WTC11 (cell line): ENCODE results near the gene RIN3.

ENCODE experiments used
- ELF4 ChIP-seq: sonication (generic); formaldehyde crosslinking; IDR thresholded peaks from 2 replicates; pipeline ENCODE4 v1.8.1; 2022; ENCODE audit warnings: low read depth, mild to moderate bottlenecking, moderate library complexity, missing genetic modification reagents
- FOXJ3 ChIP-seq: sonication (generic); formaldehyde crosslinking; IDR thresholded peaks from 2 replicates; pipeline ENCODE4 v1.9.0; 2021; ENCODE audit warnings: missing genetic modification reagents, mild to moderate bottlenecking, borderline replicate concordance
- NFYB ChIP-seq: sonication (generic); formaldehyde crosslinking; conservative IDR thresholded peaks from 2 replicates; pipeline ENCODE4 v1.8.0; 2022; ENCODE audit warnings: low read depth, missing genetic modification reagents
- NR3C1 ChIP-seq: sonication (generic); formaldehyde crosslinking; conservative IDR thresholded peaks from 2 replicates; pipeline ENCODE4 v1.8.1; 2023; ENCODE audit warnings: low read depth, mild to moderate bottlenecking, missing genetic modification reagents
- PREB ChIP-seq: sonication (generic); formaldehyde crosslinking; IDR thresholded peaks from 2 replicates; pipeline ENCODE4 v1.8.1; 2022; ENCODE audit warnings: mild to moderate bottlenecking, missing genetic modification reagents, moderate library complexity, borderline replicate concordance
- SMAD4 ChIP-seq: sonication (generic); formaldehyde crosslinking; IDR thresholded peaks from 2 replicates; pipeline ENCODE4 v1.8.0; 2022; ENCODE audit warnings: mild to moderate bottlenecking, missing genetic modification reagents
- USF2 ChIP-seq: sonication (generic); formaldehyde crosslinking; IDR thresholded peaks from 2 replicates; pipeline ENCODE4 v1.8.1; 2023; ENCODE audit warnings: mild to moderate bottlenecking, missing genetic modification reagents, moderate library complexity
- ZNF425 ChIP-seq: fragments of 250-450 bp; sonication (Bioruptor Pico); conservative IDR thresholded peaks from 2 replicates; pipeline ENCODE4 v1.9.0; 2021; ENCODE audit warnings: mild to moderate bottlenecking
- TF ChIP-seq, protein P1 (sequence below): fragments of 200-600 bp; IDR thresholded peaks from 2 replicates; pipeline ENCODE4 v1.8.0; 2022; ENCODE audit warnings: antibody characterized with exemption
- TF ChIP-seq, protein P2 (sequence below): sonication (generic); formaldehyde crosslinking; IDR thresholded peaks from 2 replicates; pipeline ENCODE4 v1.8.0; 2022; ENCODE audit warnings: mild to moderate bottlenecking, missing genetic modification reagents
- TF ChIP-seq, protein P3 (sequence below): sonication (generic); formaldehyde crosslinking; IDR thresholded peaks from 2 replicates; pipeline ENCODE4 v1.8.1; 2022; ENCODE audit warnings: low read depth, missing genetic modification reagents, borderline replicate concordance

DNA sequence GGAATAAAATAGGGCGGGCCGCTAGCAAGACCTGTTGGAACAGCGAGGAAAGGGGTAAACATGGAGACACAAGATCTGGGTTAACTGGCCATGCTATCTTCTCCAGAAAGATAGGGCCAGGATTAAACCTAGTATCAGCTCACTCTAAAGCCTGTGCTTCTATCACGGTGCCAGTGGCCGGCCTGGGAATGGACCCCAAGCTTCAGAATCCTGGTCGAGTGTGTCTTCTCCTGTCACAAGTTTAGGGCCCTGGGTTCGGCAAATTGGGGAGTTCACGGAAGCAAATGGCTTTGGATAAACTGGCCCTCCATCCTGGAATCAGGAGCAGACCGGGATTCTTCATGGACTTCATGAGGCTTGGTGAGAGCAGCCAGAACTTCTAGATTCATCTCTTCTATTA lies 152.7 kb downstream of the RIN3 start:
- TF ChIP-seq FOXJ3 (CRISPR knock-in tag) (no peak), NFYB (no peak), NR3C1 (CRISPR knock-in tag) (no peak), ZNF425 (CRISPR knock-in tag) (no peak), ELF4 (CRISPR knock-in tag) (no peak), USF2 (CRISPR knock-in tag) (no peak), SMAD4 (CRISPR knock-in tag) (no peak), PREB (CRISPR knock-in tag) (no peak)
- TF ChIP-seq, protein P1, sequence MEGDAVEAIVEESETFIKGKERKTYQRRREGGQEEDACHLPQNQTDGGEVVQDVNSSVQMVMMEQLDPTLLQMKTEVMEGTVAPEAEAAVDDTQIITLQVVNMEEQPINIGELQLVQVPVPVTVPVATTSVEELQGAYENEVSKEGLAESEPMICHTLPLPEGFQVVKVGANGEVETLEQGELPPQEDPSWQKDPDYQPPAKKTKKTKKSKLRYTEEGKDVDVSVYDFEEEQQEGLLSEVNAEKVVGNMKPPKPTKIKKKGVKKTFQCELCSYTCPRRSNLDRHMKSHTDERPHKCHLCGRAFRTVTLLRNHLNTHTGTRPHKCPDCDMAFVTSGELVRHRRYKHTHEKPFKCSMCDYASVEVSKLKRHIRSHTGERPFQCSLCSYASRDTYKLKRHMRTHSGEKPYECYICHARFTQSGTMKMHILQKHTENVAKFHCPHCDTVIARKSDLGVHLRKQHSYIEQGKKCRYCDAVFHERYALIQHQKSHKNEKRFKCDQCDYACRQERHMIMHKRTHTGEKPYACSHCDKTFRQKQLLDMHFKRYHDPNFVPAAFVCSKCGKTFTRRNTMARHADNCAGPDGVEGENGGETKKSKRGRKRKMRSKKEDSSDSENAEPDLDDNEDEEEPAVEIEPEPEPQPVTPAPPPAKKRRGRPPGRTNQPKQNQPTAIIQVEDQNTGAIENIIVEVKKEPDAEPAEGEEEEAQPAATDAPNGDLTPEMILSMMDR: no peak
- TF ChIP-seq, protein P2, sequence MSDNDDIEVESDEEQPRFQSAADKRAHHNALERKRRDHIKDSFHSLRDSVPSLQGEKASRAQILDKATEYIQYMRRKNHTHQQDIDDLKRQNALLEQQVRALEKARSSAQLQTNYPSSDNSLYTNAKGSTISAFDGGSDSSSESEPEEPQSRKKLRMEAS (CRISPR knock-in tag): no peak
- TF ChIP-seq, protein P3, sequence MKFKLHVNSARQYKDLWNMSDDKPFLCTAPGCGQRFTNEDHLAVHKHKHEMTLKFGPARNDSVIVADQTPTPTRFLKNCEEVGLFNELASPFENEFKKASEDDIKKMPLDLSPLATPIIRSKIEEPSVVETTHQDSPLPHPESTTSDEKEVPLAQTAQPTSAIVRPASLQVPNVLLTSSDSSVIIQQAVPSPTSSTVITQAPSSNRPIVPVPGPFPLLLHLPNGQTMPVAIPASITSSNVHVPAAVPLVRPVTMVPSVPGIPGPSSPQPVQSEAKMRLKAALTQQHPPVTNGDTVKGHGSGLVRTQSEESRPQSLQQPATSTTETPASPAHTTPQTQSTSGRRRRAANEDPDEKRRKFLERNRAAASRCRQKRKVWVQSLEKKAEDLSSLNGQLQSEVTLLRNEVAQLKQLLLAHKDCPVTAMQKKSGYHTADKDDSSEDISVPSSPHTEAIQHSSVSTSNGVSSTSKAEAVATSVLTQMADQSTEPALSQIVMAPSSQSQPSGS (CRISPR knock-in tag): no peak
